ENCODE results near the gene PPP1R27. TPM values are rescaled to one million over a fixed set of nuclear protein-coding genes. Genes with fewer than 3 reads are reported as not detected.

The PPP1R27 gene
- total and polyA plus RNA-seq, 2 donors (not counting 3 experiments of a cell fraction or from before 2014, with no cell fraction given): not detected

DNA sequence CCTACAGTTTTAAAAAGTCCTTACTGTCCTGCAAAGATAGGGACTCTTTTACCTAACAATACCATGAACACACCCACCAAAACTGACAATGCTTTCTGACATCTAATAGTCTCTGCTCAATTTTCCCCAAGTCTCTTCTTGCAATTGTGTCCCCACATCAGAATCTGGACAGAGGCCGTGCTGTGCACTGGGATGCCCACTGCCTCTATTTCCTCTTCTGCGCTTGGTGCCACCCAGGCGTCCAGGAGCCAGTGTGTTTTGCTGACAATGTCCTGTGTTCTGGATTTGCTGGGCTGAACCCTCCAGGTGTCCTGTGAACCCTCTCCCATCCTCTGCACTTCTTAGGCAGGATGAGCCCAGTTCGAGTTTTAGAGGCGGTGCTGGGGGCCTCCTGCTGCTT is 42.7 kb upstream of the PPP1R27 start:
- dilution Hi-C loops (cut with MboI; ENCODE audit: extremely low pct_ligation_motif_present, low sequenced_read_pairs) (no loop called here), intact Hi-C loops (cut with micrococcal nuclease) (no loop called here)
- FAIRE-seq (no peak), DNase-seq (ENCODE audit: low read depth, low spot score) (no peak)
- CTCF ChIA-PET: no interaction called here
- H3K79me2 ChIP-seq (ENCODE audit: control insufficient read depth, insufficient read depth, low read length): no peaks in the 10 kb centered on the region
- no peaks in the 10 kb centered on the region for H3K4me1 ChIP-seq (ENCODE audit: control insufficient read depth, extremely low read depth, insufficient read depth, low read length)
- H3K27me3 ChIP-seq (ENCODE audit: control insufficient read depth in 2 of 2, insufficient read depth in 2 of 2, low read length in 2 of 2): no peaks in the 10 kb centered on the region
- BruUV-seq (replicated peaks): no TSS peak
- H3K9ac ChIP-seq (replicated peaks; ENCODE audit: extremely low read depth, insufficient read depth, low read length): no peak overlapping the region
- H3K27ac ChIP-seq (ENCODE audit: insufficient read depth, low read depth, low read length): no peak overlapping the region
- H4K20me1 ChIP-seq (replicated peaks; ENCODE audit: control insufficient read depth, extremely low read depth, insufficient read depth, low read length): no peaks in the 10 kb centered on the region
- POLR2A ChIA-PET: no interaction called here
- H3K9me1 ChIP-seq (replicated peaks; ENCODE audit: control insufficient read depth, extremely low read depth, insufficient read depth, low read length): no peaks in the 10 kb centered on the region
- H2AFZ ChIP-seq (ENCODE audit: low read depth, low read length): no peak overlapping the region
- H3K36me3 ChIP-seq (ENCODE audit: control insufficient read depth in 2 of 2, extremely low read depth in 1 of 2, insufficient read depth in 2 of 2, low read length in 2 of 2): peaks cover 3 to 4% of the 10 kb centered on the region in 2 experiments
- no peak overlapping the region for H3K4me3 ChIP-seq (replicated peaks in 1 of 3; ENCODE audit: insufficient read depth in 1 of 3, low read depth in 1 of 3, low read length in 3 of 3)
- no peak overlapping the region for H3K4me2 ChIP-seq (ENCODE audit: insufficient read depth, low read length)
- TF ChIP-seq POLR2AphosphoS5 (IDR thresholded peaks at IDR 0.05; ENCODE audit: insufficient read depth, low read depth, low read length) (no peak), POLR2A (IDR thresholded peaks at IDR 0.05; ENCODE audit: low read depth, low read length) (no peak)
- H3K9me3 ChIP-seq (replicated peaks; ENCODE audit: control insufficient read depth, insufficient read depth, low read length): no peaks in the 10 kb centered on the region

- CTCF ChIA-PET: interaction anchor here (1.2 to 3.0 kb wide), 3 partner anchors 15 to 151 kb away, joined by 3 to 16 read pairs (median 3); partner anchors contain the start of genes CENPX and LRRC45
- dilution Hi-C loops (cut with MboI; ENCODE audit: extremely low pct_ligation_motif_present, low sequenced_read_pairs): no loop called here
These were observed 36.8 kb upstream of the PPP1R27 start for GRCh38 chr17:81871387-81872230.

More at GRCh38 chr17:81871387-81872230, 36.8 kb upstream of the PPP1R27 start:
- Histone ChIP-seq H3K4me3 (replicated peaks in 1 of 3; ENCODE audit: insufficient read depth in 1 of 3, low read depth in 1 of 3, low read length in 3 of 3) (peak overlapping the region; percentile 7 to 77 (median 50)), H4K20me1 (replicated peaks; ENCODE audit: control insufficient read depth, extremely low read depth, insufficient read depth, low read length) (no peaks in the 10 kb centered on the region), H3K27ac (ENCODE audit: insufficient read depth, low read depth, low read length) (peak overlapping the region; percentile 77), H2AFZ (ENCODE audit: low read depth, low read length) (peak overlapping the region; percentile 10), H3K9me1 (replicated peaks; ENCODE audit: control insufficient read depth, extremely low read depth, insufficient read depth, low read length) (no peaks in the 10 kb centered on the region), H3K4me2 (ENCODE audit: insufficient read depth, low read length) (peak overlapping the region; percentile 40), H3K4me1 (ENCODE audit: control insufficient read depth, extremely low read depth, insufficient read depth, low read length) (peaks cover 17% of the 10 kb centered on the region), H3K36me3 (ENCODE audit: control insufficient read depth in 2 of 2, extremely low read depth in 1 of 2, insufficient read depth in 2 of 2, low read length in 2 of 2) (peaks cover 6 to 17% of the 10 kb centered on the region in 2 experiments), H3K27me3 (ENCODE audit: control insufficient read depth in 2 of 2, insufficient read depth in 2 of 2, low read length in 2 of 2) (no peaks in the 10 kb centered on the region), H3K9me3 (replicated peaks; ENCODE audit: control insufficient read depth, insufficient read depth, low read length) (no peaks in the 10 kb centered on the region), H3K9ac (replicated peaks; ENCODE audit: extremely low read depth, insufficient read depth, low read length) (peak overlapping the region; percentile 89), H3K79me2 (ENCODE audit: control insufficient read depth, insufficient read depth, low read length) (peaks cover 25% of the 10 kb centered on the region)
- FAIRE-seq (peak; percentile 84), DNase-seq (ENCODE audit: low read depth, low spot score) (peak; percentile 81)
- TSS peak; percentile 70 for BruUV-seq (replicated peaks)
- TF ChIP-seq, protein P1, sequence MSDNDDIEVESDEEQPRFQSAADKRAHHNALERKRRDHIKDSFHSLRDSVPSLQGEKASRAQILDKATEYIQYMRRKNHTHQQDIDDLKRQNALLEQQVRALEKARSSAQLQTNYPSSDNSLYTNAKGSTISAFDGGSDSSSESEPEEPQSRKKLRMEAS (IDR thresholded peaks at IDR 0.05; ENCODE audit: insufficient read depth, insufficient read length): peak; percentile 80
- TF ChIP-seq MYC (IDR thresholded peaks at IDR 0.05; ENCODE audit: low read depth, low read length) (peak; percentile 99), JUN (IDR thresholded peaks at IDR 0.05; ENCODE audit: borderline replicate concordance, insufficient read depth, insufficient read length, low read depth) (no peak), POLR2AphosphoS5 (IDR thresholded peaks at IDR 0.05; ENCODE audit: insufficient read depth, low read depth, low read length) (peak; percentile 91), POLR2A (IDR thresholded peaks at IDR 0.05; ENCODE audit: low read depth, low read length) (peak; percentile 29), EZH2 (IDR thresholded peaks at IDR 0.05; ENCODE audit: borderline replicate concordance, low read depth, low read length, severe bottlenecking) (no peak), CTCF (IDR thresholded peaks at IDR 0.05; ENCODE audit: extremely low read depth in 1 of 2, insufficient read depth in 1 of 2, low read depth in 1 of 2, low read length in 2 of 2) (peak; percentile 6 to 45), FOS (IDR thresholded peaks at IDR 0.05; ENCODE audit: borderline replicate concordance, insufficient read depth, low read length) (no peak), GATA2 (IDR thresholded peaks at IDR 0.05; ENCODE audit: insufficient read depth, insufficient read length, low read depth, low read length) (no peak)
- POLR2A ChIA-PET: no interaction called here
- intact Hi-C loops (cut with micrococcal nuclease): loop anchor here (2.0 kb wide), 2 partner anchors 19 to 39 kb away; partner anchors contain the start of genes ALYREF, ANAPC11 and PCYT2

Measured in endothelial cell of umbilical vein (primary cell).